Measurements from ENCODE around the gene MTA3. TPM values are rescaled to one million over a fixed set of nuclear protein-coding genes. Genes with fewer than 3 reads are reported as not detected.

Gene MTA3
- total RNA-seq, 1 donor from 2014 or later, result 23.5 TPM

- TF ChIP-seq, protein P1, sequence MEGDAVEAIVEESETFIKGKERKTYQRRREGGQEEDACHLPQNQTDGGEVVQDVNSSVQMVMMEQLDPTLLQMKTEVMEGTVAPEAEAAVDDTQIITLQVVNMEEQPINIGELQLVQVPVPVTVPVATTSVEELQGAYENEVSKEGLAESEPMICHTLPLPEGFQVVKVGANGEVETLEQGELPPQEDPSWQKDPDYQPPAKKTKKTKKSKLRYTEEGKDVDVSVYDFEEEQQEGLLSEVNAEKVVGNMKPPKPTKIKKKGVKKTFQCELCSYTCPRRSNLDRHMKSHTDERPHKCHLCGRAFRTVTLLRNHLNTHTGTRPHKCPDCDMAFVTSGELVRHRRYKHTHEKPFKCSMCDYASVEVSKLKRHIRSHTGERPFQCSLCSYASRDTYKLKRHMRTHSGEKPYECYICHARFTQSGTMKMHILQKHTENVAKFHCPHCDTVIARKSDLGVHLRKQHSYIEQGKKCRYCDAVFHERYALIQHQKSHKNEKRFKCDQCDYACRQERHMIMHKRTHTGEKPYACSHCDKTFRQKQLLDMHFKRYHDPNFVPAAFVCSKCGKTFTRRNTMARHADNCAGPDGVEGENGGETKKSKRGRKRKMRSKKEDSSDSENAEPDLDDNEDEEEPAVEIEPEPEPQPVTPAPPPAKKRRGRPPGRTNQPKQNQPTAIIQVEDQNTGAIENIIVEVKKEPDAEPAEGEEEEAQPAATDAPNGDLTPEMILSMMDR (IDR thresholded peaks at IDR 0.05), result no peak
- Histone ChIP-seq H3K9me3 (no peaks in the 10 kb centered on the region), H3K36me3 (peaks cover 8% of the 10 kb centered on the region), H3K4me3 (no peak overlapping the region), H3K27ac (no peak overlapping the region), H3K27me3 (ENCODE audit: low read depth) (no peaks in the 10 kb centered on the region), H3K4me1 (peaks cover 27% of the 10 kb centered on the region)
- intact Hi-C loops (cut with DNase I), result no loop called here
- peak; percentile 73 to 86 for ATAC-seq
- no peak for DNase-seq
Measured at GRCh38 chr2:42752314-42752713, 183.9 kb downstream of the MTA3 start.

DNA sequence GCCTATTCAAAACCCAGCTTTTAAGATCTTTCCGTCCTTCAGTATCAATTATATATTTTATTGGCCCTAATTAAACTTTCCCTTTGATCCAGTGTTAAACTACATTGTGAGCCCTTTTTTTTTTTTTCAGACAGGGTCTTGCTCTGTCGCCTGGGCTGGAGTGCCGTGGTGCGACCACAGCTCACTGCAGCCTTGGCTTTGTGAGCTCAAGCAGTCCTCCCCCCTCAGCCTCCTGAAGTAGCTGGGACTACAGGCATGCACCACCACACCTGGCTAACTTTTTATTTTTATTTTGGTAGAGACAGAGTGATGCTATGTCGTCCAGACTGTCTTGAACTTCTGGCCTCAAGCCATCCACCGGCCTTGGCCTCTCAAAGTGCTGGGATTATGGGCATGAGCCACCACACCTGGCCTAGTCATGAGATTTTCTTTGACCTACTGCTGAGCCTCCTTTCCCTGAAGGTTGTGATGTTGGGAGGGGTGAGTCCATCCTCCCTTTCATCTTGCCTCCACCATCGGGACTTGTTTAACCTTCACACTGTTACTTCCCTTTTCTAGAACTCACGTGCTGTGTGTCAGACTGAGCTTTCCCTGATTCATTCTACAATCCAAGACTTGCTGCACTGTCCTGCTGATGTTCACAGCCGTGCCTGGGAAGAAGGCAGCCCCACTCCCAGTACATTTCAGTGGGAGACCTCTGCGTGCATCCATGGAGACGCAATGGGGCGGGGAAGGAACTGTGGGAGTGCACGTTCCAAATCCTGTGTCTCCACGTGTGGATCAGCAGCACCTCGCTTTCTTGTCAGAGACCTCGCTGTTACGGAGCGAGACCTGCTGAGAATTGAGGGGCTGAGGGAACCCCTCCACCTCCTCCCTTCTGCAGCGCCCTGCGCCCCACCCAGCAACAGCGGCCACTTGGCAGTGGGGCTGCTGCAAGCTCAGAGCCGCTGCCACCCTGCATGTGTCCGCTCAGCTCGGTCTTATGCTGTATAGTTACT is 184.7 kb downstream of the MTA3 start:
- peak; percentile 24 to 26 for ATAC-seq
- peaks cover 8% of the 10 kb centered on the region for H3K36me3 ChIP-seq
- DNase-seq, result no peak
- TF ChIP-seq, protein P1 (IDR thresholded peaks at IDR 0.05), result no peak
- H3K4me3 ChIP-seq, result no peak overlapping the region
- intact Hi-C loops (cut with DNase I), result no loop called here
- H3K4me1 ChIP-seq, result peaks cover 27% of the 10 kb centered on the region
- H3K27ac ChIP-seq, result no peak overlapping the region
- H3K9me3 ChIP-seq, result no peaks in the 10 kb centered on the region
- H3K27me3 ChIP-seq (ENCODE audit: low read depth), result no peaks in the 10 kb centered on the region

GRCh38 chr2:42754021-42754775 is 185.8 kb downstream of the MTA3 start:
- H3K27me3 ChIP-seq (ENCODE audit: low read depth), result no peaks in the 10 kb centered on the region
- ATAC-seq, result no peak
- H3K36me3 ChIP-seq, result peaks cover 8% of the 10 kb centered on the region
- no peak overlapping the region for H3K27ac ChIP-seq
- peaks cover 27% of the 10 kb centered on the region for H3K4me1 ChIP-seq
- DNase-seq, result no peak
- TF ChIP-seq, protein P1 (IDR thresholded peaks at IDR 0.05), result no peak
- intact Hi-C loops (cut with DNase I), result no loop called here
- H3K4me3 ChIP-seq, result no peak overlapping the region
- no peaks in the 10 kb centered on the region for H3K9me3 ChIP-seq

DNA sequence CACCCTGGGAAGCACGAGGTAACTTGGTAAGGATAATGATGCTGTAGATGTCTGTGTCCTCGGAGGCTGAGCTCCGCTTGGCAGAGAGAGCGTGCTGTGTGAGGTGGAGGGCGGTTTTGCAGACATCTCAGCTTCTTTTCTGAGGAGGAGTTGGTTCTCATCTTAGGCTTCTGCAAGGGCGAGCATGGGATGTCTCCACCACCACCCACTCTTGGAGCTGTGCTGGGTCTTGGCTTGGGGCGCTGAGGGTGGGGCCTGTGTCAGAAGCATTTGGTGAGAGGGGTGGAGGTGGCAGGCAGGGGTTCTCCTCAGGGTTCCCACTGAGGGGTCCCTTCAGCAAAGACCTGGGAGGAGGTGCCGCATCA is 186.3 kb downstream of the MTA3 start:
- TF ChIP-seq, protein P1 (IDR thresholded peaks at IDR 0.05), result no peak
- Histone ChIP-seq H3K4me1 (peaks cover 27% of the 10 kb centered on the region), H3K36me3 (peaks cover 8% of the 10 kb centered on the region), H3K4me3 (no peak overlapping the region), H3K27ac (no peak overlapping the region), H3K9me3 (no peaks in the 10 kb centered on the region), H3K27me3 (ENCODE audit: low read depth) (no peaks in the 10 kb centered on the region)
- intact Hi-C loops (cut with DNase I), result no loop called here
- DNase-seq (no peak), ATAC-seq (no peak)

- no peak overlapping the region for H3K27ac ChIP-seq
- no peaks in the 10 kb centered on the region for H3K9me3 ChIP-seq
- H3K27me3 ChIP-seq (ENCODE audit: low read depth), result no peaks in the 10 kb centered on the region
- DNase-seq (no peak), ATAC-seq (peak in 1 of 2 donors; percentile 10)
- TF ChIP-seq, protein P1 (IDR thresholded peaks at IDR 0.05), result no peak
- H3K4me1 ChIP-seq, result peaks cover 27% of the 10 kb centered on the region
- no peak overlapping the region for H3K4me3 ChIP-seq
- peaks cover 8% of the 10 kb centered on the region for H3K36me3 ChIP-seq
- intact Hi-C loops (cut with DNase I), result no loop called here
Measured at GRCh38 chr2:42755191-42755880, 186.9 kb downstream of the MTA3 start.

All from lower lobe of right lung (tissue), 2 donors.